AML-193 (cell line): ENCODE measurements around the gene OR2T33.
A peak's percentile ranks its signal among the peaks of the same experiment; 100 is the strongest.
"Not testable (repeated sequence)": the region's sequence is repeated elsewhere in the genome, so short reads cannot be mapped to it uniquely, and the experiment has no call there.

Source experiments
- DNase-seq, 2 experiments: peaks; one replicate each; lab custom pipeline; 2025; lab: John Stamatoyannopoulos, UW

The OR2T33 gene, protein sequence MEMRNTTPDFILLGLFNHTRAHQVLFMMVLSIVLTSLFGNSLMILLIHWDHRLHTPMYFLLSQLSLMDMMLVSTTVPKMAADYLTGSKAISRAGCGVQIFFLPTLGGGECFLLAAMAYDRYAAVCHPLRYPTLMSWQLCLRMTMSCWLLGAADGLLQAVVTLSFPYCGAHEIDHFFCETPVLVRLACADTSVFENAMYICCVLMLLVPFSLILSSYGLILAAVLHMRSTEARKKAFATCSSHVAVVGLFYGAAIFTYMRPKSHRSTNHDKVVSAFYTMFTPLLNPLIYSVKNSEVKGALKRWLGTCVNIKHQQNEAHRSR

DNA sequence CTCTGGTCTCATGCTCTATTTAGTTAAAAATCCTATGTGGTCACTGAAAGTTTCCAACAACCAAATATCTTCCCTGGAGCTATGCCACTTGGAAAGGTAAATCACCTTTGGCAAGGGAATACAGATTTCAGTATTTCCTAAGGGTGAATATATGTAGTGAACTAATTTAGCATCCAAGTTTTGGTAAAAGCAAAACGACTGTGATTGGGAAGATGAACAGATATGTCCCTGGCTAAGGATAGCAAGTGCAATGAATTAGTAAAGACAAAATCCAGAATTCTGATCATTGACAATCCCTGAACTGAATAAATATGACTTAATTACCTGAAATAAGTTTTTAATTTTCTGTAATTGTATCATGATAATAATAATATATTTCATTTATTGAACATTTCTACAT lies at the start of gene OR2T33:
OR2T33 (minus strand) TSS at position 101 of the 400 bp plus-strand sequence. CDS start 4,162 bp downstream, outside the sequence.
- no peak for DNase-seq

DNA sequence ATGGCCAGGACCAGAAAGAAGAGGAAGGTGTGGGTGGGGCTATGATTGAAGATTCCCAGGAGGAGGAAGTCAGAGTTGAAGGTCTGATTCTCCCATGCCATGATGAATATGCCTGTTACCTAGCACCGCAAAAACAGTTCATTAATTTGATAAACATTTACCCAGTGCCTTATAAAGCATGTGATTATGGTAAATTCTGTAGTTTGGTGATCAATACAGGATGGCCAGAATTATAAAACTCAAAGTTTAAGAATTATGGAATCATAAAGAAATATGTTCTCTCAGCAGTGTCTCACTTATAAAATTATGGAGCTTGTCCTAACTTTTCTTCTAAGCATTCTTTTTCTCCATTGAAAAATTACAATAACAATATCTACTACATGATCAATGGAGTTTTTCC lies 46.7 kb upstream of the OR2T33 start, which contains the start of gene OR2M7:
OR2M7 (minus strand) TSS at position 101 of the 400 bp plus-strand sequence; CDS start at position 101, 0 bp downstream.
- no peak for DNase-seq

DNA sequence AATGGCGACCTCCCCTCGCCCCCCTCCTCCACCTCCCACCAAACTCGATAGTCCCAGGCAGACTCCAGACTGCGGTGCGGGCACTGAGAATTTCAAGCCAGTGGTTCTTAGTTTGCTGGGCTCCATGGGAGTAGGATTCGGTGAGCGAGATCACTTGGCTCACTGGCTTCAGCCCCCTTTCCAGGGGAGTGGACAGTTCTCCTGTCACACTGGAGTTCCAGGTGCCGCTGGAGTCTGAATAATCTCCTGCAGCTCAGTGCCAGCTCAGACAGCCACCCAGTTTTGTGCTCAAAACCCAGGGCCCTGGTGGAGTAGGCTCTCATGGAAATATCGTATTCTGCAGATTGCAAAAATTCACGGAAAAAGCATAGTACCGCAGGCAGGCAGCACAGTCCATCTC lies 39.0 kb upstream of the OR2T33 start:
- no peak for DNase-seq

DNA sequence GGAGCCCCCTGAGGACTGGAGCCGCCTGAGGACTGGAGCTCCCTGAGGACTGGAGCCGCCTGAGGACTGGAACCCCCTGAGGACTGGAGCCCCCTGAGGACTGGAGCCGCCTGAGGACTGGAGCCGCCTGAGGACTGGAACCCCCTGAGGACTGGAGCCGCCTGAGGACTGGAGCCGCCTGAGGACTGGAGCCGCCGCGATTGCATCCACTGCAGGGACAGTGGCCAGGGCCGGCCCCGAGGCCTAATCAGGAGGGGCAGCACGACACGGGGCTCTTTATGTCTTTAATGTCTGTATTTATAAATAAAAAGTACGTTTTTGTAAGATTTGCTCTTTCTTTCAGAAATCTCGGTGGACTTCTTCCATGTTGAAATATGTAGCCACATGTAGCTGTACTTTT lies 29.0 kb upstream of the OR2T33 start:
- DNase-seq, result not testable (repeated sequence)

DNA sequence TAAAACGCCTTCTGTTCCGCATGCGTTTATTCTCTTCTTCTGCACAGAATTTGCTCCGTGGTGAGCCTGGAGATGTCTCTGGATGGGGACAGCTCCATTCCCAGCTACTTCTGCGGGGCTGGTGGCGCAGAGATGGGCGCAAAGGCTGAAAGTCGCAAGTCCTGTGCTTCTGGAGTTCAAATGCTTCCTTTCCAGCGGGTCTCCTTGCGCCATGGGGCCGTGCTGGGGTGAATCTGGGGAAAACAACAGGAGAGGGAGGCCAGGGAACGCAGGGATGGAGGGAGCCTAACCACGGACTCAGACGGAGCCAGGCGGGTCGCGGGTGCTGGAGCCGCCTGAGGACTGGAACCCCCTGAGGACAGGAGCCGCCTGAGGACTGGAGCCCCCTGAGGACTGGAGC lies 28.3 kb upstream of the OR2T33 start:
- no peak for DNase-seq

DNA sequence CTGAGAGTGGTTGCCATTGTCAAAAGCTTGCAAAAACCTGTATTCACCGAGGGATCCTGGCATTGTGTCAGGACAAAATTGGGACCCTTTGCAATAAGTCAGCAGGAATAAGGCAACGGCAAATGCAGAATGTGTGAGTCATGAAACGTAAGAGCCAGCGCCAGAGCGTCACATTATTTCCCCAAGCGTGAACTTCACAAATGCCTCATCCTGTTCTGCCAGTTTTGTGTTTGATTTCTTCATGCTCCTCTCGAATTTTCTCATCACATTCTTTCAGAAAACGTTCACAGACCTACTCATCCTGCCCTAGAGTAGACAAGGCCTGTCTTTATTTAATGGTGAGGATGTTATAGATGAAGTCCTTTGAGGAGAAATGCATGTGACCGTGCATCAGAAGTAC lies 27.9 kb upstream of the OR2T33 start:
- not testable (repeated sequence) for DNase-seq

DNA sequence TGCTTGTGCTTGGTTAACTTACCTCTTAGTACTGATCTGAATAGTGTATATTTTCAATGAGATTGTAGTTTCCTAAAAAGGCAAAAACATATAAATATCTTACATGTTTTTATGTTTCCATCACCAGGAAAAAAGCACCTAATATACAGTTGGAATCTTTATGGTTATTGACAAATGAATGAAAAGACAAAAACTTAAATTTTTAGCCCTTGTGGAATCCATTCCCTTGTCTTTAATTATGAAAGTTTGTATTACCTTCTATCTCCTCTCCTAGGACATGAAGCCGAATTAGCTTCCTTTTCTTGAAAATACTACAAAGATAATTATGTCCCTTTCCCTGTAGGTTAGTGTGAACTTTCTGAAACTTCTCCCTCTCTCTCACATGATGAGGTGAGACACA lies 25.5 kb upstream of the OR2T33 start, which contains the start of gene OR2T12:
OR2T12 (minus strand) TSS at position 101 of the 400 bp plus-strand sequence. CDS start 7,846 bp downstream, outside the sequence.
- no peak for DNase-seq

DNA sequence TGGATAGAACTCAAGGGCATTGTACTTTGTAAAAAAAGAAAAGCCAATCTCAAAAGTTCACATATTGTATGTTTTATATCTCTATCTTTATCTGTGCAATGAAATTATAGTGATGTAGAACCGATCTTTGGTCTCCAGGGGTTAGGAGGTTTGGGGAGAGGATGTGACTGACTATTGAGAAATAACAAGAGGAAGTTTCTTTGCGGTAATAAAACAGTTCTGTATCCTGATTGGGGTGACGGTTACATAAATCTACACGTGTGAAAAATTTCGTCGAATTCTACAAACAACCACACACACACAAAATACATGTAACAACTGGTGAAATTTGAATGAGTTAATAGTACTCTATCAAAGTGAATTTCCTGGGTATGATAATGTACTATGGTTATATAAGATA lies 10.6 kb upstream of the OR2T33 start:
- DNase-seq, result peak; percentile 52 to 53

DNA sequence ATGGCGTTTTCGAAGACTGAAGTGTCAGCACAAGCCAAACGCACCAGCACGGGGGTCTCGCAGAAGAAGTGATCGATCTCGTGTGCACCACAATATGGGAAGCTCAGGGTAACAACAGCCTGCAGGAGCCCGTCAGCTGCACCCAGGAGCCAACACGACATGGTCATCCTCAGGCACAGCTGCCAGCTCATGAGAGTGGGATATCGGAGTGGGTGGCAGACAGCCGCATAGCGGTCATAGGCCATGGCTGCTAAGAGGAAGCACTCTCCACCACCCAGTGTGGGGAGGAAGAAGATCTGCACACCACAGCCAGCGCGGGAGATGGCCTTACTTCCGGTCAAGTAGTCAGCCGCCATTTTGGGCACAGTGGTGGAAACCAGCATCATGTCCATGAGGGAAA lies 4.6 kb downstream of the OR2T33 start:
- DNase-seq, result not testable (repeated sequence)

DNA sequence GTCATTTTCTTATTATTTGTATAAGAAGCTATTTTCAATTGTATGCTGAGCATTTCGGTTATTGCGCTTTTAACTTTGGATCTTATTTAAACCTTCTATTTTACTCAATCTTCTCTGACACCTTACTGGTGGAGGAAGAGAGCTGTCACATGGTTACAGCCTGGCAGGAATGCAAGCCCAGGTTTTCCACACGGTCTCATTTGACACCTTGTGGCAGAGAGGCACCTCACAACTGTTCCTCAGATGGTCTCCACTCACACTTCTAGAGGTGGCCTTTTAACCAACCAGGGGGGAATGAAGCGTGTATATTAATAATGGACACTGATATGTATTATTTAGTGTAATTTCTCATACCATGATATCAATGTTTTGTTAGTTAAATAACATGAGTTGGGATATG lies 9.6 kb downstream of the OR2T33 start:
- no peak for DNase-seq

DNA sequence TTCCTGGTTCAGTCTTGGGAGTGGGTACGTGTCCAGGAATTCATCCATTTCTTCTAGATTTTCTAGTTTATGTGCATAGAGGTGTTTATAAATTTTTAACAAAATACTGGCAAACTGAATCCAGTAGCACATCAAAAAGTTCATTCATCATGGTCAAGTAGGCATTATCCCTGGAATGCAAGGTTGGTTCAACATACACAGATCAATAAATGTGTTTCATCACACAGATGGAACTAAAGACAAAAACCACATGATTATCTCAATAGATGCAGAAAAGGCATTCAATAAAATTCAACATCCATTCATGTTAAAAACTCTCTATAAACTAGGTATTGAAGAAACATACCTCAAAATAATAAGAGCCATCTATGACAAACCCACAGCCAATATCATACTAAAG lies 18.5 kb downstream of the OR2T33 start:
- not testable (repeated sequence) for DNase-seq

DNA sequence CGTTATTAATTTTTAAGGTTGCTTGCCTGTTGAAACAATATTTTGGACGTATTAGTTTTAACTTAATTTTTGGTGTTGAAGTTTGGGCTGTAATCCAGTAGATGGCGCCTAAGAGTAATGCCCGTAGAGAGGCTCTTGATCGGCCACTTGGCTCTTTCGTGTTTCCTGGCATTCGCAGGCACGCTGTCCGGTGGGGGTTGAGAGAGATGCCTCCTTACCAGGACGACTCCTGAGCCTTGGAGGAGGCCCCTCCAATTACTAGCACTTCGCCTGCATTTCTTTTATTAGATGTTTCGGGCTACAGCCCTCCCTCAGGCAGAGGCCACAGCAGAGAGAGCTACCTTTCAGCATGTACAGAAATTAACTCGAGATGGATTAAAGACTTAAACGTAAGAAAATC lies 34.6 kb downstream of the OR2T33 start:
- peak; percentile 60 to 72 for DNase-seq

DNA sequence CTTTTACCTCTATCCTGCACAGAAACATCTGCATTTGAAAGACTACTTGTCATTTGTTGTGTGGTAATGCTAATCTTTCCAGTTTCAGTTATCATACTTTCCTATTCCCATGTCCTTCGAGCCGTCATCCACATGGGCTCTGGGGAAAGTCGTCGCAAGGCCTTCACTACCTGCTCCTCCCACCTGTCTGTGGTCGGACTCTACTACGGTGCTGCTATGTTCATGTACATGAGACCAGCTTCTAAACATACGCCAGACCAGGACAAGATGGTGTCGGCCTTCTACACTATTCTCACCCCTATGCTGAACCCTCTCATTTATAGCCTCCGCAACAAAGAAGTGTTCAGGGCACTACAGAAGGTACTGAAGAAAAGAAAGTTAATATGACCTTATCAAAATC lies 38.3 kb downstream of the OR2T33 start:
- no peak for DNase-seq

DNA sequence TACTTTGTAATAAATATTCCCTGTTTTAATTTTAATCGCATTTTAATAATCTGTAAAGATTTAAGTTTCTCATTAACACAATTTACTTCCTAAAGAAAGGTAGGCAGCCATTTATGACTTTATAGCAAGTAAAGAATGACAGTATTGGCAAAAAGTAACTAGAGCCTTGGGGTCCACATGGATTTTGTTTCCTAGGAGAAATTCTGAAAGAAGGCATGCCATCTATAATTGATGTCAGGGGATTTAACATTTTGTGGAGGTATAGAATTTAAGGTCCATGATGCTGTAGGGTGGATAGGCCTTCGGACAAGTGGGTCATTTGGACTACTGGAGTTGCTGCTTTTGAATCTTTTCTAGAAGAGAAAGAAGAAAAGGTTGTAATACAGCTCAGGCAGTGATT lies 46.7 kb downstream of the OR2T33 start, which contains the start of gene OR2M4:
OR2M4 (plus strand) TSS at position 301 of the 400 bp plus-strand sequence. CDS start 7,512 bp downstream, outside the sequence.
- no peak for DNase-seq

DNA sequence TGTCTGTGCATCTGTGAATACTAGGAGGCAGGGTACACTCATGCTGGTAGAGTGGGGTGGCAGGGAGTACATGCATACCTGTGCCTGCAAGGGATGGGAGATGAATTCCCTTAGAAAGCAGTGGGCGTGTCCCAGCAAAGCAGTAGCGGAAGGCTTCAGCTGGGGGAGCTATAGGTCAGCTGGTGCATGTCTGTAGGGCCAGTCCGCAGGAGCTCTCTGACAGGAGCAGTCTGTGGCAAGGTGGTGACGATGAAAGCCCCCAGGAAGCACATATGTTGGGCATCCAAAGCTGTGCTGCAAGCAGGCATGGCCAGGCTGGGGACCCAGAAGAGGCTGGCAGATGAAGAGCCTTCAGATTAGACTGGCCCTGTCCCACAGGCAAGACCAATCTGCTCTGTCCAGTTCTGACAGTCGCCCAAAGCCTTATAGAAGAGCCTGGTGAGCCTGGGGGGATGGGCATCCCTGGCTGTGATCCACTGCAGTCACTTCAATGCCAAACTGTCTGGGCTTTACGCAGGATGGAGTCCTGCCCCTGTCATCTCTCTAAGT lies 48.3 kb downstream of the OR2T33 start:
- no peak for DNase-seq

DNA sequence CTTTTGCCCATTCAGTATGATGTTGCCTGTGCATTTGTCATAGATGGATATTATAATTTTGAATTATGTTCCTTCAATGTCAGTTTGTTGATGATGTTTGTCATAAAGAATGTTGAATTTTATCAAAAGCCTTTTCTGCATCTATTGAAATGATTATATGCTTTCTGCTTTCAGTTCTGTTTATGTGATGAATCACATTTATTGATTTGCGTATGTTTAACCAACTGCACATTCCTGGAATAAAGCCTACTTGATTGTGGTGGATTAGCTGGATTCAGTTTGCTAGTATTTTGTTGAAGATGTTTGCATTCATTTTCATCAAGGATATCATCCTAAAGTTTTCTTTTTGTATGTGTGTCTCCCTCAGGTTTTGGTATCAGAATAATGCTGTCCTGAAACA lies 52.2 kb downstream of the OR2T33 start:
- no peak for DNase-seq
